Peyer's patch (tissue), 4 donors: ENCODE measurements around the gene NELL1.

Source experiments
- CTCF ChIP-seq, 6 experiments: fragments of 450-650 bp in 4 of 6; fragments of 200-600 bp in 2 of 6; sonication (generic) in 1 of 6; IDR thresholded peaks; one replicate each; pipeline ENCODE4 v1.5.1; 2017 to 2019; ENCODE audit warnings: antibody characterized with exemption in 6 of 6, mild to moderate bottlenecking in 3 of 6, moderate library complexity in 1 of 6
- POLR2A ChIP-seq, 2 donors: fragments of 450-650 bp; IDR thresholded peaks; one replicate each; pipeline ENCODE4 v1.5.1; 2017; ENCODE audit warnings: antibody characterized with exemption in 2 of 2, mild to moderate bottlenecking in 2 of 2, moderate library complexity in 2 of 2

- TF ChIP-seq POLR2A (IDR thresholded peaks at IDR 0.05) = no peak
- TF ChIP-seq CTCF (IDR thresholded peaks at IDR 0.05) = no peak
These were observed 195.2 kb downstream of the NELL1 start for GRCh38 chr11:20864628-20865027.
